Activated naive CD8-positive, alpha-beta T cell treated with anti-CD3 and anti-CD28 coated beads, Interleukin-2, amount 10 ng/mL, durations not matched to agents 7 days and 5 days (primary cell): ENCODE data around the gene D2HGDH. TPM values are rescaled to one million over a fixed set of nuclear protein-coding genes. Genes with fewer than 3 reads are reported as not detected.
A peak's percentile ranks its signal among the peaks of the same experiment; 100 is the strongest.
"Not testable (repeated sequence)": the region's sequence is repeated elsewhere in the genome, so short reads cannot be mapped to it uniquely, and the experiment has no call there.

Source experiments
- ATAC-seq: fragments of 150-1000 bp; cut with Tn5 transposase; one replicate; pipeline ENCODE4 v1.10.0; 2021; ENCODE audit warnings: low read depth, moderate library complexity
- POLR2A ChIA-PET: fragments of 350-600 bp; sonication (Branson Sonifier 250); formaldehyde crosslinking; loops from one replicate; lab custom pipeline; 2021; ENCODE audit warnings: antibody characterized with exemption; lab: Charles Lee
- DNase-seq: peaks from one replicate; pipeline ENCODE4 v3.0.0; 2021
- H3K27ac Mint-ChIP-seq: one replicate; pipeline ENCODE4 v1.8.0; 2022; ENCODE audit warnings: mild to moderate bottlenecking, mixed read lengths
- H3K27me3 Mint-ChIP-seq: one replicate; pipeline ENCODE4 v1.8.0; 2022; ENCODE audit warnings: mild to moderate bottlenecking, moderate library complexity, mixed read lengths
- H3K36me3 Mint-ChIP-seq: one replicate; pipeline ENCODE4 v1.8.0; 2021; ENCODE audit warnings: mild to moderate bottlenecking, mixed read lengths
- H3K4me1 Mint-ChIP-seq: one replicate; pipeline ENCODE4 v1.8.0; 2021; ENCODE audit warnings: mixed read lengths
- H3K4me3 Mint-ChIP-seq: one replicate; pipeline ENCODE4 v1.8.0; 2022; ENCODE audit warnings: mild to moderate bottlenecking, moderate library complexity, mixed read lengths
- H3K9me3 Mint-ChIP-seq: one replicate; pipeline ENCODE4 v1.8.0; 2021; ENCODE audit warnings: mixed read lengths
- total RNA-seq, 2 experiments: library from RNA; stranded (reverse); gene quantifications; one replicate each; pipeline ENCODE4 v1.2.3, GENCODE V29; 2021

D2HGDH gene
- total RNA-seq, 2 experiments from 2014 or later = 44.2 to 46.2 TPM

GRCh38 chr2:241816431-241817121 lies 82.1 kb downstream of the D2HGDH start:
- H3K27me3 Mint-ChIP-seq = peaks cover 3% of the 10 kb centered on the region
- POLR2A ChIA-PET = no interaction called here
- no peaks in the 10 kb centered on the region for H3K36me3 Mint-ChIP-seq
- no peak for DNase-seq
- no peak overlapping the region for H3K4me3 Mint-ChIP-seq
- no peak overlapping the region for H3K27ac Mint-ChIP-seq
- no peak for ATAC-seq
- peaks cover 8% of the 10 kb centered on the region for H3K4me1 Mint-ChIP-seq
- H3K9me3 Mint-ChIP-seq = no peaks in the 10 kb centered on the region

- DNase-seq (peak; percentile 31), ATAC-seq (no peak)
- Mint-ChIP-seq H3K36me3 (no peaks in the 10 kb centered on the region), H3K27me3 (peaks cover 3% of the 10 kb centered on the region), H3K4me1 (peaks cover 9% of the 10 kb centered on the region), H3K27ac (no peak overlapping the region), H3K4me3 (peak overlapping the region; percentile 43), H3K9me3 (no peaks in the 10 kb centered on the region)
- POLR2A ChIA-PET = interaction anchor here (0.7 kb wide), 1 partner anchor 81 kb away, joined by 3 read pairs; no protein-coding TSS in a partner anchor
Observed at GRCh38 chr2:241817126-241817820, 82.8 kb downstream of the D2HGDH start.

DNA sequence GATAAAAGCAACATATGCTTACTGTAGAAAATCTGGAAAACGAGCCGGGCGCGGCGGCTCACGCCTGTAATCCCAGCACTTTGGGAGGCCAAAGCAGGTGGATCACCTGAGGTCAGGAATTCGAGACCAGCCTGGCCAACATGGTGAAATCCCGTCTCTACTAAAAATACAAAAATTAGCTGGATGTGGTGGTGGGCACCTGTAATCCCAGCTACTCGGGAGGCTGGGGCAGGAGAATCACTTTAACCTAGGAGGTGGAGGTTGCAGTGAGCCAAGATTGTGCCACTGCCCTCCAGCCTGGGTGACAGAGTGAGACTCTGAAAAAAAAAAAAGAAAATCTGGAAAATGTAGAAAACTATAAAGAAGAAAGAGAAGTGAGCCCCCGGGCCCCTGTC lies 83.4 kb downstream of the D2HGDH start:
- H3K4me3 Mint-ChIP-seq, DNase-seq, ATAC-seq, H3K27ac Mint-ChIP-seq, H3K27me3 Mint-ChIP-seq, H3K36me3 Mint-ChIP-seq, H3K9me3 Mint-ChIP-seq: not testable (repeated sequence)
- H3K4me1 Mint-ChIP-seq = peaks cover 14% of the 10 kb centered on the region
- POLR2A ChIA-PET = interaction anchor here (0.7 kb wide), 1 partner anchor 80 kb away, joined by 3 read pairs; no protein-coding TSS in a partner anchor

Other genes starting within 250 kb of the D2HGDH start
- 100 to 1,000 TPM; 156 to 162 TPM for gene STK25, start 226.0 kb upstream of the D2HGDH start, total RNA-seq
- gene BOK, start 175.9 kb upstream of the D2HGDH start, total RNA-seq = not detected
- 10 to 100 TPM; 35.0 to 35.5 TPM for gene THAP4, start 97.5 kb upstream of the D2HGDH start, total RNA-seq
- 100 to 1,000 TPM in 1 of 2 experiments, 10 to 100 TPM in 1; 91.1 to 101 TPM for gene ATG4B, start 96.9 kb upstream of the D2HGDH start, total RNA-seq
- gene DTYMK, start 47.8 kb upstream of the D2HGDH start, total RNA-seq = 10 to 100 TPM; 56.5 to 67.9 TPM
- gene ING5, start 32.6 kb upstream of the D2HGDH start, total RNA-seq = 10 to 100 TPM; 52.1 to 54.3 TPM
- gene GAL3ST2, start 42.2 kb downstream of the D2HGDH start, total RNA-seq = under 1 TPM; 0.22 to 0.43 TPM
- under 1 TPM in 1 of 2 experiments, not detected in 1; 0.20 TPM for gene NEU4, start 74.6 kb downstream of the D2HGDH start, total RNA-seq
- 1 to 10 TPM; 5.4 to 6.6 TPM for gene PDCD1, start 124.3 kb downstream of the D2HGDH start, total RNA-seq
- gene RTP5, start 135.1 kb downstream of the D2HGDH start, total RNA-seq = under 1 TPM; 0.53 to 0.60 TPM